Keratinocyte (primary cell): ENCODE data around the gene PLXNA3.

Experiments used
- CTCF ChIP-seq, 3 experiments: IDR thresholded peaks in 1 of 3; conservative IDR thresholded peaks in 1 of 3; optimal IDR thresholded peaks in 1 of 3; 2 replicates in 2 of 3; 3 replicates in 1 of 3; pipeline versions ENCODE3 to v1.5.1; 2011; ENCODE audit warnings: low read length in 3 of 3, mild to moderate bottlenecking in 3 of 3, moderate library complexity in 2 of 3, control low read depth in 1 of 3, inconsistent platforms in 1 of 3; ENCODE audit not compliant: insufficient read depth in 2 of 3; ENCODE audit errors: extremely low read depth in 1 of 3
- EZH2 ChIP-seq: IDR thresholded peaks from one replicate; pipeline ENCODE4 v1.6.1; 2012; ENCODE audit warnings: inconsistent platforms, mild to moderate bottlenecking, low read length, moderate library complexity

GRCh38 chrX:154452823-154453222, 5.3 kb upstream of the PLXNA3 start:
- no peak for TF ChIP-seq CTCF (optimal IDR thresholded peaks at IDR 0.05 in 1 of 3, IDR thresholded peaks at IDR 0.05 in 1 of 3, conservative IDR thresholded peaks at IDR 0.05 in 1 of 3; ENCODE audit: extremely low read depth in 1 of 3, insufficient read depth in 2 of 3, low read length in 3 of 3)
- TF ChIP-seq EZH2: no peak
